SK-N-SH treated with all-trans-retinoic acid at 6 μM for 48 hours (cell line): ENCODE measurements around the gene IWS1.

Experiments used
- ATAC-seq: fragments of 200-7000 bp; cut with Tn5 transposase; 3 replicates; pipeline ENCODE4 v1.9.1; 2020; ENCODE audit warnings: mild to moderate bottlenecking, moderate library complexity
- ARNTL ChIP-seq: fragments of 450-650 bp; formaldehyde crosslinking; IDR thresholded peaks from 2 replicates; pipeline ENCODE4 v1.5.0; 2020; ENCODE audit warnings: low read depth, mild to moderate bottlenecking, moderate library complexity, borderline replicate concordance
- BACH2 ChIP-seq: fragments of 250-450 bp; sonication (Bioruptor Pico); IDR thresholded peaks from 2 replicates; pipeline ENCODE4 v1.9.0; 2021; ENCODE audit warnings: mild to moderate bottlenecking, borderline replicate concordance
- CREB5 ChIP-seq: fragments of 250-450 bp; sonication (Bioruptor Pico); IDR thresholded peaks from 2 replicates; pipeline ENCODE4 v1.5.1; 2020; ENCODE audit warnings: low read depth, mild to moderate bottlenecking, moderate library complexity
- CSDC2 ChIP-seq: fragments of 250-450 bp; sonication (Bioruptor Pico); IDR thresholded peaks from 2 replicates; pipeline ENCODE4 v1.5.0; 2020; ENCODE audit warnings: mild to moderate bottlenecking, moderate library complexity
- ESRRG ChIP-seq: fragments of 250-450 bp; sonication (Bioruptor Pico); IDR thresholded peaks from 2 replicates; pipeline ENCODE4 v1.6.1; 2021; ENCODE audit warnings: mild to moderate bottlenecking
- GLIS3 ChIP-seq: fragments of 250-450 bp; sonication (Bioruptor Pico); IDR thresholded peaks from 2 replicates; pipeline ENCODE4 v1.5.0; 2020; ENCODE audit warnings: mild to moderate bottlenecking, moderate library complexity
- ISL1 ChIP-seq: fragments of 250-450 bp; sonication (Bioruptor Pico); IDR thresholded peaks from 2 replicates; pipeline ENCODE4 v2.1.2; 2022; ENCODE audit warnings: mild to moderate bottlenecking, moderate library complexity
- PATZ1 ChIP-seq: fragments of 250-450 bp; sonication (Bioruptor Pico); IDR thresholded peaks from 2 replicates; pipeline ENCODE4 v1.8.0; 2020; ENCODE audit warnings: mild to moderate bottlenecking, moderate library complexity, borderline replicate concordance
- POU6F1 ChIP-seq: fragments of 250-450 bp; sonication (Bioruptor Pico); IDR thresholded peaks from 2 replicates; pipeline ENCODE4 v1.8.0; 2021; ENCODE audit warnings: low read depth, mild to moderate bottlenecking, moderate library complexity, borderline replicate concordance
- PPARA ChIP-seq: fragments of 250-450 bp; sonication (Bioruptor Pico); IDR thresholded peaks from 2 replicates; pipeline ENCODE4 v1.5.0; 2020; ENCODE audit warnings: mild to moderate bottlenecking, borderline replicate concordance
- RARB ChIP-seq: fragments of 250-450 bp; sonication (Bioruptor Pico); IDR thresholded peaks from 2 replicates; pipeline ENCODE4 v1.8.0; 2021; ENCODE audit warnings: mild to moderate bottlenecking, moderate library complexity
- SNAI2 ChIP-seq: fragments of 250-450 bp; sonication (Bioruptor Pico); IDR thresholded peaks from 2 replicates; pipeline ENCODE4 v1.5.0; 2020; ENCODE audit warnings: mild to moderate bottlenecking, moderate library complexity
- TCF4 ChIP-seq: fragments of 250-450 bp; sonication (Bioruptor Pico); IDR thresholded peaks from 2 replicates; pipeline ENCODE4 v1.8.0; 2021; ENCODE audit warnings: mild to moderate bottlenecking, moderate library complexity, borderline replicate concordance
- TOX ChIP-seq: fragments of 250-450 bp; sonication (Bioruptor Pico); IDR thresholded peaks from 2 replicates; pipeline ENCODE4 v1.8.0; 2021; ENCODE audit warnings: mild to moderate bottlenecking, moderate library complexity, borderline replicate concordance
- ZC3H10 ChIP-seq: fragments of 250-450 bp; sonication (Bioruptor Pico); IDR thresholded peaks from 2 replicates; pipeline ENCODE4 v1.5.1; 2021; ENCODE audit warnings: mild to moderate bottlenecking, moderate library complexity
- ZFP3 ChIP-seq: fragments of 250-450 bp; sonication (Bioruptor Pico); IDR thresholded peaks from 2 replicates; pipeline ENCODE4 v1.5.0; 2020; ENCODE audit warnings: mild to moderate bottlenecking, moderate library complexity
- ZFP30 ChIP-seq: fragments of 450-650 bp; formaldehyde crosslinking; IDR thresholded peaks from 2 replicates; pipeline ENCODE4 v1.5.0; 2022; ENCODE audit warnings: mild to moderate bottlenecking, moderate library complexity
- ZNF565 ChIP-seq: fragments of 450-650 bp; formaldehyde crosslinking; conservative IDR thresholded peaks from 2 replicates; pipeline ENCODE4 v1.5.0; 2020; ENCODE audit warnings: low read depth, mild to moderate bottlenecking, moderate library complexity
- ZNF70 ChIP-seq: fragments of 450-650 bp; formaldehyde crosslinking; IDR thresholded peaks from 2 replicates; pipeline ENCODE4 v1.5.0; 2020; ENCODE audit warnings: mild to moderate bottlenecking, moderate library complexity
- ZNF8 ChIP-seq: fragments of 450-650 bp; formaldehyde crosslinking; IDR thresholded peaks from 2 replicates; pipeline ENCODE4 v1.5.0; 2020; ENCODE audit warnings: mild to moderate bottlenecking, moderate library complexity
- TF ChIP-seq, protein P1 (sequence below): fragments of 250-450 bp; sonication (Bioruptor Pico); IDR thresholded peaks from 2 replicates; pipeline ENCODE4 v1.5.0; 2020; ENCODE audit warnings: mild to moderate bottlenecking, moderate library complexity

The IWS1 gene

DNA sequence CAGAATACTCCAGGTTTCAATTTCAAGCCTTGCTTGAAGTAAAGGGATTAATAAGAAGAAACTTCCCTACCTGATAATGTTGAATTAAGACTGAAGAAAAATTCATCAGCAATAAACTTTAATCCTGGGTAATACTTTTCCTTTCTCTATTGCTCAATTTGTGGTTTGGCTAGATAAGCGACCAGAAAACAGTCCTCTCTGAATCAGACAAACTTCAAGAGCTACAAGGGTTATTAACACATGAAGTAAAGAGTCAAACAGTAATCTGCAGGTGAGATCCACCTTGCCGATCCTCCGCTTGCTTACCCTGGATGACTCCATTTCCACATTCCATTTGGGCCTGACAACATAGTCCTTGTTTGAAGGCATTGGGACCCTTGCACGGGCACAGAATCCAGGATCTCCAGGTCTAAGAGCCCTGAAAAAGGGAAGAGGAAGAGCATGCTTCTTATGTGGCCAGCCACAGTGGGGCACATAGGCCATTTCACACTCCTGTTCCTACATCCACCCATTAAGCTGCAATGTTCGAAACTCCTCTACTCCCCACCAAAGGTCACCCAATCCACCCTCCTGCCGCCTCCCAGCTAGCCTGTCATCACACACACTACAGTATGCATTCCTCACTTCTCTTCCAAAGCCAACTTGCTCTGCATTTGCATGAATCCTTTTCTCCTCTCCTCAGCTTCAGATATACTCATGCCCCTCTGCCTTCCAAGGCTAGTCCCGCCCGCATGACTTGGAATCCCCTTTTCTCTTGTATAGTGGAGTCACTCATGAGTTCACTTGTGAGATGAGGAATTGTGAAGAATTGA is 39.8 kb downstream of the IWS1 start:
- no peak for ATAC-seq

GRCh38 chr2:127485694-127486071 is 40.6 kb downstream of the IWS1 start:
- no peak for ATAC-seq
- no peak for TF ChIP-seq ZFP3 (CRISPR knock-in tag)
- TF ChIP-seq ZNF565 (CRISPR knock-in tag): no peak
- no peak for TF ChIP-seq TCF4 (CRISPR knock-in tag)
- no peak for TF ChIP-seq POU6F1
- TF ChIP-seq ARNTL (CRISPR knock-in tag): no peak
- no peak for TF ChIP-seq ZNF8
- TF ChIP-seq ZNF70 (CRISPR knock-in tag): no peak
- no peak for TF ChIP-seq SNAI2
- TF ChIP-seq PPARA (CRISPR knock-in tag): no peak
- no peak for TF ChIP-seq ZC3H10 (CRISPR knock-in tag)
- TF ChIP-seq ISL1 (CRISPR knock-in tag): no peak
- TF ChIP-seq ESRRG: no peak
- no peak for TF ChIP-seq PATZ1 (CRISPR knock-in tag)
- TF ChIP-seq GLIS3 (CRISPR knock-in tag): no peak
- TF ChIP-seq ZFP30 (CRISPR knock-in tag): no peak

More for the DNA sequence above, 39.8 kb downstream of the IWS1 start:
- TF ChIP-seq ESRRG (no peak), CSDC2 (CRISPR knock-in tag) (no peak), BACH2 (CRISPR knock-in tag) (no peak), ZC3H10 (CRISPR knock-in tag) (no peak), ZNF70 (CRISPR knock-in tag) (no peak), TOX (no peak), POU6F1 (no peak), ZNF565 (CRISPR knock-in tag) (no peak), SNAI2 (no peak), ZFP3 (CRISPR knock-in tag) (no peak), CREB5 (CRISPR knock-in tag) (no peak), ZFP30 (CRISPR knock-in tag) (no peak), ZNF8 (no peak), RARB (CRISPR knock-in tag) (no peak), PATZ1 (CRISPR knock-in tag) (no peak), ISL1 (CRISPR knock-in tag) (no peak)
- TF ChIP-seq, protein P1, sequence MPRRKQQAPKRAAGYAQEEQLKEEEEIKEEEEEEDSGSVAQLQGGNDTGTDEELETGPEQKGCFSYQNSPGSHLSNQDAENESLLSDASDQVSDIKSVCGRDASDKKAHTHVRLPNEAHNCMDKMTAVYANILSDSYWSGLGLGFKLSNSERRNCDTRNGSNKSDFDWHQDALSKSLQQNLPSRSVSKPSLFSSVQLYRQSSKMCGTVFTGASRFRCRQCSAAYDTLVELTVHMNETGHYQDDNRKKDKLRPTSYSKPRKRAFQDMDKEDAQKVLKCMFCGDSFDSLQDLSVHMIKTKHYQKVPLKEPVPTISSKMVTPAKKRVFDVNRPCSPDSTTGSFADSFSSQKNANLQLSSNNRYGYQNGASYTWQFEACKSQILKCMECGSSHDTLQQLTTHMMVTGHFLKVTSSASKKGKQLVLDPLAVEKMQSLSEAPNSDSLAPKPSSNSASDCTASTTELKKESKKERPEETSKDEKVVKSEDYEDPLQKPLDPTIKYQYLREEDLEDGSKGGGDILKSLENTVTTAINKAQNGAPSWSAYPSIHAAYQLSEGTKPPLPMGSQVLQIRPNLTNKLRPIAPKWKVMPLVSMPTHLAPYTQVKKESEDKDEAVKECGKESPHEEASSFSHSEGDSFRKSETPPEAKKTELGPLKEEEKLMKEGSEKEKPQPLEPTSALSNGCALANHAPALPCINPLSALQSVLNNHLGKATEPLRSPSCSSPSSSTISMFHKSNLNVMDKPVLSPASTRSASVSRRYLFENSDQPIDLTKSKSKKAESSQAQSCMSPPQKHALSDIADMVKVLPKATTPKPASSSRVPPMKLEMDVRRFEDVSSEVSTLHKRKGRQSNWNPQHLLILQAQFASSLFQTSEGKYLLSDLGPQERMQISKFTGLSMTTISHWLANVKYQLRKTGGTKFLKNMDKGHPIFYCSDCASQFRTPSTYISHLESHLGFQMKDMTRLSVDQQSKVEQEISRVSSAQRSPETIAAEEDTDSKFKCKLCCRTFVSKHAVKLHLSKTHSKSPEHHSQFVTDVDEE (CRISPR knock-in tag): no peak
